Activated CD8-positive, alpha-beta memory T cell treated with anti-CD3 and anti-CD28 coated beads for 36 hours (primary cell): ENCODE data around the gene SPEG. TPM values are rescaled to one million over a fixed set of nuclear protein-coding genes. Genes with fewer than 3 reads are reported as not detected.

ENCODE experiments used
- CTCF ChIA-PET: fragments of 350-600 bp; sonication (Branson Sonifier 250); formaldehyde crosslinking; loops from one replicate; lab custom pipeline; 2021; ENCODE audit warnings: antibody characterized with exemption; lab: Charles Lee
- POLR2A ChIA-PET: fragments of 350-600 bp; sonication (Branson Sonifier 250); formaldehyde crosslinking; loops from one replicate; lab custom pipeline; 2021; ENCODE audit warnings: antibody characterized with exemption; lab: Charles Lee
- total RNA-seq, 2 experiments: library from RNA; stranded (reverse); gene quantifications; one replicate each; pipeline ENCODE4 v1.2.3, GENCODE V29; 2021

SPEG gene
- total RNA-seq, 2 experiments from 2014 or later, result 0.78 to 0.95 TPM

- CTCF ChIA-PET, result interaction anchor here (1.7 kb wide), 1 partner anchor 112 kb away, joined by 4 read pairs; no protein-coding TSS in a partner anchor
These were observed 16.3 kb upstream of the SPEG start, which contains the start of gene DES for GRCh38 chr2:219418155-219419011. DES (plus strand) TSS chr2:219418377; CDS start chr2:219418463, 86 bp downstream.

GRCh38 chr2:219419012-219419324, 15.7 kb upstream of the SPEG start:
- POLR2A ChIA-PET, result no interaction called here
- CTCF ChIA-PET, result interaction anchor here (1.3 to 1.7 kb wide), 2 partner anchors 10 to 111 kb away, joined by 3 to 4 read pairs; no protein-coding TSS in a partner anchor

More at GRCh38 chr2:219418155-219419011, 16.3 kb upstream of the SPEG start, which contains the start of gene DES:
- POLR2A ChIA-PET, result no interaction called here

GRCh38 chr2:219419331-219420197, 15.1 kb upstream of the SPEG start:
- POLR2A ChIA-PET, result no interaction called here
- CTCF ChIA-PET, result interaction anchor here (1.3 kb wide), 1 partner anchor 9 kb away, joined by 3 read pairs; no protein-coding TSS in a partner anchor

GRCh38 chr2:219420687-219421086, 14.0 kb upstream of the SPEG start:
- POLR2A ChIA-PET, result no interaction called here
- CTCF ChIA-PET, result no interaction called here

- ChIA-PET CTCF (interaction anchor here (1.2 kb wide), 1 partner anchor 13 kb away, joined by 4 read pairs; no protein-coding TSS in a partner anchor), POLR2A (no interaction called here)
These were observed 13.3 kb upstream of the SPEG start for GRCh38 chr2:219421323-219421722.

- CTCF ChIA-PET, result interaction anchor here (0.6 to 1.2 kb wide), 2 partner anchors 33 to 118 kb away, joined by 3 to 4 read pairs; no protein-coding TSS in a partner anchor
These were observed 11.6 kb upstream of the SPEG start for GRCh38 chr2:219422952-219423534.

GRCh38 chr2:219423652-219424377, 10.8 kb upstream of the SPEG start:
- ChIA-PET CTCF (interaction anchor here (1.2 kb wide), 1 partner anchor 117 kb away, joined by 3 read pairs; no protein-coding TSS in a partner anchor), POLR2A (no interaction called here)

More at GRCh38 chr2:219422952-219423534, 11.6 kb upstream of the SPEG start:
- POLR2A ChIA-PET, result no interaction called here

GRCh38 chr2:219425238-219426067, 9.2 kb upstream of the SPEG start:
- CTCF ChIA-PET, result no interaction called here
- POLR2A ChIA-PET, result interaction anchor here (0.6 kb wide), 1 partner anchor 177 kb away, joined by 5 read pairs; no protein-coding TSS in a partner anchor

GRCh38 chr2:219426068-219426443, 8.6 kb upstream of the SPEG start:
- ChIA-PET POLR2A (no interaction called here), CTCF (no interaction called here)

GRCh38 chr2:219426534-219427136, 8.0 kb upstream of the SPEG start:
- CTCF ChIA-PET, result no interaction called here
- POLR2A ChIA-PET, result no interaction called here

GRCh38 chr2:219428469-219428868, 6.2 kb upstream of the SPEG start:
- ChIA-PET POLR2A (no interaction called here), CTCF (interaction anchor here (1.4 kb wide), 1 partner anchor 9 kb away, joined by 3 read pairs; no protein-coding TSS in a partner anchor)

GRCh38 chr2:219429958-219430606, 4.6 kb upstream of the SPEG start:
- ChIA-PET CTCF (interaction anchor here (1.1 kb wide), 1 partner anchor 67 kb away, joined by 3 read pairs; no protein-coding TSS in a partner anchor), POLR2A (interaction anchor here (0.6 kb wide), 1 partner anchor 41 kb away, joined by 9 read pairs; no protein-coding TSS in a partner anchor)

- ChIA-PET CTCF (interaction anchor here (1.1 kb wide), 1 partner anchor 66 kb away, joined by 3 read pairs; no protein-coding TSS in a partner anchor), POLR2A (interaction anchor here (0.6 kb wide), 1 partner anchor 42 kb away, joined by 9 read pairs; no protein-coding TSS in a partner anchor)
These were observed 3.7 kb upstream of the SPEG start for GRCh38 chr2:219430633-219431615.

GRCh38 chr2:219433666-219434467, 776 bp upstream of the SPEG start:
- POLR2A ChIA-PET, result no interaction called here
- CTCF ChIA-PET, result interaction anchor here (0.9 kb wide), 1 partner anchor 32 kb away, joined by 3 read pairs; no protein-coding TSS in a partner anchor

GRCh38 chr2:219434468-219434717, 250 bp upstream of the SPEG start:
- POLR2A ChIA-PET, result no interaction called here
- CTCF ChIA-PET, result no interaction called here
